Liver (tissue), 9 donors: ENCODE results near the gene RSBN1. TPM values are rescaled to one million over a fixed set of nuclear protein-coding genes. Genes with fewer than 3 reads are reported as not detected.
A peak's percentile ranks its signal among the peaks of the same experiment; 100 is the strongest.

Source experiments
- DNase-seq: peaks from one replicate; pipeline ENCODE4 v3.0.0-alpha.2; 2017; ENCODE audit warnings: low spot score
- H3K27ac ChIP-seq, 2 donors: one replicate each; pipeline ENCODE4 v1.7.0; 2013; ENCODE audit warnings: inconsistent platforms in 2 of 2, low read length in 2 of 2, control low read depth in 1 of 2, low read depth in 1 of 2, mild to moderate bottlenecking in 1 of 2
- H3K27me3 ChIP-seq, 4 donors: one replicate each; pipeline versions ENCODE4 v1.6.1 to v1.7.0; 2013; ENCODE audit warnings: low read length in 3 of 4, inconsistent platforms in 1 of 4, mild to moderate bottlenecking in 1 of 4, moderate library complexity in 1 of 4; ENCODE audit not compliant: control insufficient read depth in 4 of 4, insufficient read depth in 4 of 4
- H3K36me3 ChIP-seq, 4 donors: one replicate each; pipeline versions ENCODE4 v1.6.1 to v1.7.0; 2013; ENCODE audit warnings: low read length in 3 of 4, mild to moderate bottlenecking in 3 of 4, low read depth in 1 of 4, moderate library complexity in 1 of 4; ENCODE audit not compliant: control insufficient read depth in 4 of 4, insufficient read depth in 3 of 4
- H3K4me1 ChIP-seq, 4 donors: one replicate each; pipeline versions ENCODE4 v1.6.1 to v1.7.0; 2013; ENCODE audit warnings: low read length in 3 of 4, mild to moderate bottlenecking in 3 of 4, moderate library complexity in 1 of 4; ENCODE audit not compliant: control insufficient read depth in 4 of 4, insufficient read depth in 4 of 4
- H3K4me3 ChIP-seq, 3 donors: one replicate each; pipeline versions ENCODE4 v1.6.1 to v1.7.0; 2013; ENCODE audit warnings: low read length in 3 of 3, control low read depth in 1 of 3, low read depth in 1 of 3, mild to moderate bottlenecking in 1 of 3
- H3K9ac ChIP-seq, 2 donors: one replicate each; pipeline ENCODE4 v1.7.0; 2013; ENCODE audit warnings: low read length in 2 of 2, mild to moderate bottlenecking in 2 of 2, moderate library complexity in 2 of 2, control low read depth in 1 of 2, low read depth in 1 of 2
- H3K9me3 ChIP-seq, 4 donors: one replicate each; pipeline versions ENCODE4 v1.6.1 to v1.7.0; 2013; ENCODE audit warnings: low read length in 3 of 4; ENCODE audit not compliant: control insufficient read depth in 4 of 4
- ATF3 ChIP-seq: IDR thresholded peaks from 2 replicates; pipeline ENCODE4 v1.6.1; 2016; ENCODE audit warnings: antibody characterized with exemption
- CTCF ChIP-seq: fragments of 150-350 bp; IDR thresholded peaks from 2 replicates; pipeline ENCODE4 v1.5.1; 2017; ENCODE audit warnings: improper control_type of control experiment, low read depth, low read length; ENCODE audit not compliant: missing input control
- EGR1 ChIP-seq, 2 donors: IDR thresholded peaks; 2 replicates each; pipeline ENCODE4 v1.6.1; 2016 to 2018; ENCODE audit warnings: antibody characterized with exemption in 2 of 2, low read depth in 2 of 2
- FOXA2 ChIP-seq: IDR thresholded peaks from 2 replicates; pipeline ENCODE4 v1.6.1; 2016; ENCODE audit warnings: antibody characterized with exemption
- HNF4A ChIP-seq, 2 donors: conservative IDR thresholded peaks; 2 replicates each; pipeline ENCODE4 v1.6.1; 2016; ENCODE audit warnings: antibody characterized with exemption in 2 of 2, mild to moderate bottlenecking in 2 of 2
- MAX ChIP-seq: IDR thresholded peaks from 2 replicates; pipeline ENCODE4 v1.6.1; 2016; ENCODE audit warnings: antibody characterized with exemption
- NR2F2 ChIP-seq: IDR thresholded peaks from 2 replicates; pipeline ENCODE4 v1.6.1; 2016; ENCODE audit warnings: antibody characterized with exemption
- RXRA ChIP-seq, 2 donors: IDR thresholded peaks; 2 replicates each; pipeline ENCODE4 v1.6.1; 2017 to 2018; ENCODE audit warnings: antibody characterized with exemption in 2 of 2, mild to moderate bottlenecking in 1 of 2
- SP1 ChIP-seq: IDR thresholded peaks from 2 replicates; pipeline ENCODE4 v1.6.1; 2018; ENCODE audit warnings: antibody characterized with exemption, mild to moderate bottlenecking
- TAF1 ChIP-seq: conservative IDR thresholded peaks from 2 replicates; pipeline ENCODE4 v1.6.1; 2016; ENCODE audit warnings: antibody characterized with exemption, mild to moderate bottlenecking
- ZBTB33 ChIP-seq: IDR thresholded peaks from 2 replicates; pipeline ENCODE4 v1.6.1; 2016; ENCODE audit warnings: antibody characterized with exemption
- WGBS: extraction: QIAGEN DNeasy Blood & Tissue Kit; methylation state at CpG from one replicate; pipeline ENCODE4 v1.1.7; 2013; 5-methylcytosine and 5-hydroxymethylcytosine counted together
- polyA plus RNA-seq, 2 donors: library from polyadenylated mRNA; stranded (reverse) in 1 of 2; unstranded in 1 of 2; fragments of 200-250 nt in 1 of 2; fragments of >200 nt in 1 of 2; fragmentation: Nextera tagmentation in 1 of 2; extraction: Ambion mirVana in 1 of 2; gene quantifications; one replicate each; pipeline versions ENCODE4 v1.2.1 to v1.2.3, GENCODE V29; 2013 to 2015
- total RNA-seq, 2 donors: library from RNA; depleted of rRNA; stranded (reverse); fragments of >200 nt; gene quantifications; one replicate each; pipeline ENCODE4 v1.2.3, GENCODE V29; 2014
- donor health status: healthy.
- donor health status: healthy.
- donor health status: healthy.
- donor health status: healthy.
- donor health status: healthy.

The RSBN1 gene
- total and polyA plus RNA-seq, 4 donors, result 2.3 to 11.3 (median 5.6) TPM

- H3K27ac ChIP-seq, result no peak overlapping the region
- H3K27me3 ChIP-seq, result no peaks in the 10 kb centered on the region
- TF ChIP-seq FOXA2 (no peak), ATF3 (no peak), ZBTB33 (no peak)
- H3K4me3 ChIP-seq, result no peak overlapping the region
- H3K9me3 ChIP-seq, result no peaks in the 10 kb centered on the region
- DNase-seq, result no peak
- H3K9ac ChIP-seq, result no peak overlapping the region
- H3K36me3 ChIP-seq, result peaks cover 2 to 10% (median 6%) of the 10 kb centered on the region in 4 donors
- 94% methylated on average over 4 of the region's 4 CpGs for WGBS
- H3K4me1 ChIP-seq, result peaks cover 3 to 24% (median 12%) of the 10 kb centered on the region in 4 donors
Observed at GRCh38 chr1:113797472-113797871, 14.8 kb downstream of the RSBN1 start.

- no peak for TF ChIP-seq RXRA (IDR thresholded peaks at IDR 0.05)
- no peak for TF ChIP-seq NR2F2
- TF ChIP-seq SP1, result peak; percentile 46
- H3K27ac ChIP-seq, result peak overlapping the region in 1 of 2 donors; percentile 4
- H3K9me3 ChIP-seq, result no peaks in the 10 kb centered on the region
- no peaks in the 10 kb centered on the region for H3K27me3 ChIP-seq
- peaks cover 3 to 23% (median 12%) of the 10 kb centered on the region in 4 donors for H3K4me1 ChIP-seq
- 74% methylated on average over 9 of the region's 9 CpGs for WGBS
- peaks cover 2 to 10% (median 7%) of the 10 kb centered on the region in 4 donors for H3K36me3 ChIP-seq
- H3K9ac ChIP-seq, result no peak overlapping the region
- no peak for DNase-seq
- no peak overlapping the region for H3K4me3 ChIP-seq
Observed at GRCh38 chr1:113793878-113794834, 18.1 kb downstream of the RSBN1 start.

GRCh38 chr1:113792986-113793385 lies 19.3 kb downstream of the RSBN1 start:
- DNase-seq, result no peak
- H3K27me3 ChIP-seq, result no peaks in the 10 kb centered on the region
- H3K4me1 ChIP-seq, result peaks cover 9 to 27% (median 12%) of the 10 kb centered on the region in 4 donors
- H3K4me3 ChIP-seq, result no peak overlapping the region
- peaks cover 2 to 10% (median 7%) of the 10 kb centered on the region in 4 donors for H3K36me3 ChIP-seq
- H3K9ac ChIP-seq, result no peak overlapping the region
- H3K27ac ChIP-seq, result no peak overlapping the region
- no peak for TF ChIP-seq HNF4A (conservative IDR thresholded peaks at IDR 0.05)
- no peaks in the 10 kb centered on the region for H3K9me3 ChIP-seq
- WGBS, result 94% methylated on average over 1 of the region's 1 CpG

- no peaks in the 10 kb centered on the region for H3K27me3 ChIP-seq
- no peak for DNase-seq
- WGBS, result 87% methylated on average over 5 of the region's 5 CpGs
- H3K4me3 ChIP-seq, result no peak overlapping the region
- H3K9ac ChIP-seq, result no peak overlapping the region
- peaks cover 0 to 8% (median 6%) of the 10 kb centered on the region in 4 donors for H3K36me3 ChIP-seq
- no peak overlapping the region for H3K27ac ChIP-seq
- peaks cover 9 to 27% (median 12%) of the 10 kb centered on the region in 4 donors for H3K4me1 ChIP-seq
- no peaks in the 10 kb centered on the region for H3K9me3 ChIP-seq
- TF ChIP-seq NR2F2, result no peak
- no peak for TF ChIP-seq HNF4A (conservative IDR thresholded peaks at IDR 0.05)
- TF ChIP-seq CTCF, result no peak
- TF ChIP-seq TAF1, result no peak
- no peak for TF ChIP-seq ZBTB33
- no peak for TF ChIP-seq ATF3
- TF ChIP-seq EGR1 (IDR thresholded peaks at IDR 0.05; ENCODE audit: low read depth in 2 of 2), result no peak
- TF ChIP-seq MAX, result no peak
- TF ChIP-seq FOXA2, result no peak
Observed at GRCh38 chr1:113792471-113792870, 19.8 kb downstream of the RSBN1 start.
